Astrocyte (in vitro differentiated cells and primary cell): ENCODE data around the gene PRODH2. TPM values are rescaled to one million over a fixed set of nuclear protein-coding genes. Genes with fewer than 3 reads are reported as not detected.

ENCODE experiments used
- DNase-seq: peaks from one replicate; pipeline ENCODE4 v3.0.0-alpha.2; 2010; ENCODE audit warnings: low read depth
- FAIRE-seq: peaks from 2 replicates; lab custom pipeline; 2011; peaks lifted over from hg19 to GRCh38; lab: Jason Lieb, UNC
- H2AFZ ChIP-seq: 2 replicates; pipeline ENCODE4 v1.6.0; 2012; ENCODE audit warnings: low read depth, low read length, inconsistent platforms
- H3K27ac ChIP-seq: 2 replicates; pipeline ENCODE4 v1.5.1; 2011; ENCODE audit warnings: low read depth, low read length, inconsistent platforms
- H3K27me3 ChIP-seq: 2 replicates; pipeline ENCODE4 v1.6.0; 2011; ENCODE audit warnings: low read length, inconsistent platforms; ENCODE audit not compliant: insufficient read depth
- H3K36me3 ChIP-seq: 2 replicates; pipeline ENCODE4 v1.5.1; 2011; ENCODE audit warnings: low read length, inconsistent platforms; ENCODE audit not compliant: insufficient read depth
- H3K4me1 ChIP-seq: 2 replicates; pipeline ENCODE4 v1.5.1; 2011; ENCODE audit warnings: low read length, inconsistent platforms; ENCODE audit not compliant: insufficient read depth
- H3K4me2 ChIP-seq: 2 replicates; pipeline ENCODE4 v1.6.0; 2012; ENCODE audit warnings: low read length, inconsistent platforms
- H3K4me3 ChIP-seq: 2 replicates; pipeline ENCODE4 v1.5.1; 2011; ENCODE audit warnings: low read depth, mild to moderate bottlenecking, low read length, inconsistent platforms; ENCODE audit not compliant: insufficient read depth
- H3K79me2 ChIP-seq: 2 replicates; pipeline ENCODE4 v1.6.0; 2012; ENCODE audit warnings: mild to moderate bottlenecking, low read length, inconsistent platforms; ENCODE audit not compliant: insufficient read depth
- H3K9ac ChIP-seq: 2 replicates; pipeline ENCODE4 v1.6.0; 2012; ENCODE audit warnings: mild to moderate bottlenecking, low read length, inconsistent platforms
- H3K9me3 ChIP-seq: 2 replicates; pipeline ENCODE4 v1.5.1; 2012; ENCODE audit warnings: low read depth, mild to moderate bottlenecking, low read length, inconsistent platforms; ENCODE audit not compliant: insufficient read depth
- H4K20me1 ChIP-seq: 2 replicates; pipeline ENCODE4 v1.6.0; 2012; ENCODE audit warnings: low read length, inconsistent platforms; ENCODE audit not compliant: insufficient read depth
- H3K27ac Mint-ChIP-seq: one replicate; pipeline ENCODE4 v1.8.0; 2021; ENCODE audit warnings: mild to moderate bottlenecking, mixed read lengths; ENCODE audit not compliant: unreplicated experiment
- H3K27me3 Mint-ChIP-seq: one replicate; pipeline ENCODE4 v1.8.0; 2021; ENCODE audit warnings: low read depth, mixed read lengths; ENCODE audit not compliant: unreplicated experiment
- H3K36me3 Mint-ChIP-seq: one replicate; pipeline ENCODE4 v1.8.0; 2021; ENCODE audit warnings: low read depth, mixed read lengths; ENCODE audit not compliant: unreplicated experiment
- H3K4me1 Mint-ChIP-seq: one replicate; pipeline ENCODE4 v1.8.0; 2021; ENCODE audit warnings: low read depth, mixed read lengths; ENCODE audit not compliant: unreplicated experiment
- H3K4me3 Mint-ChIP-seq: one replicate; pipeline ENCODE4 v1.8.0; 2021; ENCODE audit warnings: mild to moderate bottlenecking, moderate library complexity, mixed read lengths; ENCODE audit not compliant: unreplicated experiment
- H3K9me3 Mint-ChIP-seq: one replicate; pipeline ENCODE4 v1.8.0; 2021; ENCODE audit warnings: mild to moderate bottlenecking, mixed read lengths; ENCODE audit not compliant: unreplicated experiment
- CTCF ChIP-seq: IDR thresholded peaks from 2 replicates; pipeline ENCODE4 v1.5.1; 2011; ENCODE audit warnings: low read depth, mild to moderate bottlenecking, inconsistent platforms, low read length, moderate library complexity; ENCODE audit not compliant: insufficient read depth
- EZH2 ChIP-seq: IDR thresholded peaks from 2 replicates; pipeline ENCODE4 v1.6.1; 2012; ENCODE audit warnings: mild to moderate bottlenecking, low read length, inconsistent platforms; ENCODE audit not compliant: insufficient read depth
- total RNA-seq: library from RNA; stranded (reverse); gene quantifications from 2 replicates; pipeline ENCODE4 v1.2.1, GENCODE V29; 2021

The PRODH2 gene
- total RNA-seq, 1 donor from 2014 or later: not detected

- H3K27ac Mint-ChIP-seq: no peak overlapping the region
- TF ChIP-seq EZH2: peak; percentile 64
- no peak for TF ChIP-seq CTCF
- no peaks in the 10 kb centered on the region for H3K36me3 ChIP-seq
- H3K36me3 Mint-ChIP-seq: peaks cover 5% of the 10 kb centered on the region
- FAIRE-seq (no peak), DNase-seq (no peak)
- H3K4me1 Mint-ChIP-seq: no peaks in the 10 kb centered on the region
- no peaks in the 10 kb centered on the region for H3K9me3 ChIP-seq
- H3K4me3 Mint-ChIP-seq: peak overlapping the region; percentile 56
- no peaks in the 10 kb centered on the region for H3K79me2 ChIP-seq
- no peak overlapping the region for H2AFZ ChIP-seq
- H3K9me3 Mint-ChIP-seq: no peaks in the 10 kb centered on the region
- H3K27me3 ChIP-seq: peaks cover 38% of the 10 kb centered on the region
- no peak overlapping the region for H3K4me3 ChIP-seq
- no peak overlapping the region for H3K9ac ChIP-seq
- peaks cover 70% of the 10 kb centered on the region for H3K27me3 Mint-ChIP-seq
- H3K4me1 ChIP-seq: no peaks in the 10 kb centered on the region
- H3K27ac ChIP-seq: no peak overlapping the region
- no peak overlapping the region for H3K4me2 ChIP-seq
- H4K20me1 ChIP-seq: no peaks in the 10 kb centered on the region
Observed at GRCh38 chr19:35860818-35861639, 48.4 kb upstream of the PRODH2 start.

- Histone ChIP-seq H3K79me2 (no peaks in the 10 kb centered on the region), H3K27ac (no peak overlapping the region), H3K27me3 (peaks cover 43% of the 10 kb centered on the region), H2AFZ (no peak overlapping the region), H3K36me3 (no peaks in the 10 kb centered on the region), H3K4me2 (no peak overlapping the region), H3K9ac (no peak overlapping the region), H3K4me1 (no peaks in the 10 kb centered on the region), H3K4me3 (no peak overlapping the region), H3K9me3 (no peaks in the 10 kb centered on the region), H4K20me1 (no peaks in the 10 kb centered on the region)
- Mint-ChIP-seq H3K4me1 (no peaks in the 10 kb centered on the region), H3K27me3 (peaks cover 68% of the 10 kb centered on the region), H3K27ac (no peak overlapping the region), H3K4me3 (no peak overlapping the region), H3K9me3 (no peaks in the 10 kb centered on the region), H3K36me3 (peaks cover 5% of the 10 kb centered on the region)
- DNase-seq (no peak), FAIRE-seq (no peak)
- TF ChIP-seq EZH2: no peak
- no peak for TF ChIP-seq CTCF
Observed at GRCh38 chr19:35860436-35860817, 47.8 kb upstream of the PRODH2 start.

GRCh38 chr19:35859414-35859813, 46.8 kb upstream of the PRODH2 start:
- peaks cover 70% of the 10 kb centered on the region for H3K27me3 Mint-ChIP-seq
- Histone ChIP-seq H2AFZ (no peak overlapping the region), H3K36me3 (no peaks in the 10 kb centered on the region), H3K27me3 (peaks cover 45% of the 10 kb centered on the region), H3K4me3 (no peak overlapping the region), H3K4me2 (no peak overlapping the region), H3K9ac (no peak overlapping the region), H3K4me1 (no peaks in the 10 kb centered on the region), H4K20me1 (no peaks in the 10 kb centered on the region), H3K79me2 (no peaks in the 10 kb centered on the region), H3K27ac (no peak overlapping the region), H3K9me3 (no peaks in the 10 kb centered on the region)
- TF ChIP-seq EZH2: no peak
- TF ChIP-seq CTCF: no peak
- peaks cover 5% of the 10 kb centered on the region for H3K36me3 Mint-ChIP-seq
- H3K27ac Mint-ChIP-seq: no peak overlapping the region
- no peak for DNase-seq
- H3K9me3 Mint-ChIP-seq: no peaks in the 10 kb centered on the region
- no peaks in the 10 kb centered on the region for H3K4me1 Mint-ChIP-seq
- no peak for FAIRE-seq
- H3K4me3 Mint-ChIP-seq: no peak overlapping the region
